ENCODE measurements around the gene SLC22A2. TPM values are rescaled to one million over a fixed set of nuclear protein-coding genes. Genes with fewer than 3 reads are reported as not detected.

SLC22A2 gene
- total RNA-seq, 2 donors from 2014 or later, result 0.37 to 0.43 TPM

GRCh38 chr6:160275511-160276003, 16.9 kb upstream of the SLC22A2 start:
- no peak for DNase-seq (ENCODE audit: low spot score)
- intact Hi-C loops (cut with DNase I), result no loop called here

- DNase-seq (ENCODE audit: low spot score), result no peak
- intact Hi-C loops (cut with DNase I), result no loop called here
Observed at GRCh38 chr6:160274871-160275510, 16.4 kb upstream of the SLC22A2 start.

GRCh38 chr6:160273750-160274149, 15.1 kb upstream of the SLC22A2 start:
- no peak for DNase-seq (ENCODE audit: low spot score)
- intact Hi-C loops (cut with DNase I), result no loop called here

GRCh38 chr6:160273196-160273595, 14.6 kb upstream of the SLC22A2 start:
- DNase-seq (ENCODE audit: low spot score), result no peak
- intact Hi-C loops (cut with DNase I), result no loop called here

- intact Hi-C loops (cut with DNase I), result no loop called here
- DNase-seq (ENCODE audit: low spot score), result no peak
Observed at GRCh38 chr6:160272707-160273106, 14.1 kb upstream of the SLC22A2 start.

GRCh38 chr6:160270347-160270746, 11.7 kb upstream of the SLC22A2 start:
- DNase-seq (ENCODE audit: low spot score), result no peak
- intact Hi-C loops (cut with DNase I), result no loop called here

- DNase-seq (ENCODE audit: low spot score), result no peak
Observed at GRCh38 chr6:160269771-160270170, 11.2 kb upstream of the SLC22A2 start.

GRCh38 chr6:160269023-160269521, 10.5 kb upstream of the SLC22A2 start:
- DNase-seq (ENCODE audit: low spot score), result no peak
- intact Hi-C loops (cut with DNase I), result no loop called here

More at GRCh38 chr6:160269771-160270170, 11.2 kb upstream of the SLC22A2 start:
- intact Hi-C loops (cut with DNase I), result no loop called here

- no peak for DNase-seq (ENCODE audit: low spot score)
- intact Hi-C loops (cut with DNase I), result no loop called here
Observed at GRCh38 chr6:160267102-160267501, 8.5 kb upstream of the SLC22A2 start.

GRCh38 chr6:160265869-160266476, 7.4 kb upstream of the SLC22A2 start:
- intact Hi-C loops (cut with DNase I), result no loop called here
- DNase-seq (ENCODE audit: low spot score), result no peak

GRCh38 chr6:160264061-160264612, 5.5 kb upstream of the SLC22A2 start:
- intact Hi-C loops (cut with DNase I), result no loop called here
- DNase-seq (ENCODE audit: low spot score), result no peak

GRCh38 chr6:160263196-160263939, 4.7 kb upstream of the SLC22A2 start:
- no peak for DNase-seq (ENCODE audit: low spot score)
- intact Hi-C loops (cut with DNase I), result no loop called here

- DNase-seq (ENCODE audit: low spot score), result no peak
- intact Hi-C loops (cut with DNase I), result no loop called here
Observed at GRCh38 chr6:160261991-160262680, 3.5 kb upstream of the SLC22A2 start.

- no peak for DNase-seq (ENCODE audit: low spot score)
- intact Hi-C loops (cut with DNase I), result no loop called here
Observed at GRCh38 chr6:160260803-160261450, 2.3 kb upstream of the SLC22A2 start.

GRCh38 chr6:160260367-160260766, 1.7 kb upstream of the SLC22A2 start:
- no peak for DNase-seq (ENCODE audit: low spot score)
- intact Hi-C loops (cut with DNase I), result no loop called here

GRCh38 chr6:160259598-160259997, 977 bp upstream of the SLC22A2 start:
- intact Hi-C loops (cut with DNase I), result no loop called here
- DNase-seq (ENCODE audit: low spot score), result no peak

GRCh38 chr6:160259143-160259425, 463 bp upstream of the SLC22A2 start:
- intact Hi-C loops (cut with DNase I), result no loop called here
- no peak for DNase-seq (ENCODE audit: low spot score)

- intact Hi-C loops (cut with DNase I), result no loop called here
- DNase-seq (ENCODE audit: low spot score), result no peak
Observed at GRCh38 chr6:160256445-160256844, 2.2 kb downstream of the SLC22A2 start.

All from posterior vena cava (tissue), 2 donors.